HG03196 (cell line): ENCODE measurements around the gene ADAMTS2.

Experiments
- ATAC-seq: cut with Tn5 transposase; IDR thresholded peaks from one replicate; pipeline ENCODE4 v1.9.1; 2021; ENCODE audit not compliant: unreplicated experiment

ADAMTS2 gene

GRCh38 chr5:179269781-179270543 lies 75.3 kb downstream of the ADAMTS2 start:
- no peak for ATAC-seq

GRCh38 chr5:179268966-179269693 lies 76.1 kb downstream of the ADAMTS2 start:
- ATAC-seq: no peak

GRCh38 chr5:179268399-179268952 lies 76.8 kb downstream of the ADAMTS2 start:
- ATAC-seq: no peak

- ATAC-seq: no peak
Observed at GRCh38 chr5:179267671-179268083, 77.6 kb downstream of the ADAMTS2 start.

- ATAC-seq: no peak
Observed at GRCh38 chr5:179267071-179267670, 78.1 kb downstream of the ADAMTS2 start.

GRCh38 chr5:179266291-179267070 lies 78.8 kb downstream of the ADAMTS2 start:
- no peak for ATAC-seq

- no peak for ATAC-seq
Observed at GRCh38 chr5:179265514-179266290, 79.6 kb downstream of the ADAMTS2 start.

- ATAC-seq: no peak
Observed at GRCh38 chr5:179264783-179265513, 80.3 kb downstream of the ADAMTS2 start.

GRCh38 chr5:179264053-179264782 lies 81.0 kb downstream of the ADAMTS2 start:
- no peak for ATAC-seq

- ATAC-seq: no peak
Observed at GRCh38 chr5:179263391-179264052, 81.7 kb downstream of the ADAMTS2 start.

GRCh38 chr5:179262126-179262920 lies 82.9 kb downstream of the ADAMTS2 start:
- ATAC-seq: no peak

- ATAC-seq: no peak
Observed at GRCh38 chr5:179261301-179262125, 83.7 kb downstream of the ADAMTS2 start.

- ATAC-seq: no peak
Observed at GRCh38 chr5:179260324-179261070, 84.8 kb downstream of the ADAMTS2 start.

GRCh38 chr5:179259731-179260323 lies 85.4 kb downstream of the ADAMTS2 start:
- no peak for ATAC-seq

- no peak for ATAC-seq
Observed at GRCh38 chr5:179258922-179259730, 86.1 kb downstream of the ADAMTS2 start.
